Limb (tissue), 2 donors: ENCODE measurements around the gene MYL7.
"Not testable (repeated sequence)": the region's sequence is repeated elsewhere in the genome, so short reads cannot be mapped to it uniquely, and the experiment has no call there.

Experiments used
- DNase-seq, 2 donors: peaks; one replicate each; pipeline ENCODE4 v3.0.0-alpha.2; 2016; ENCODE audit errors: extremely low spot score in 2 of 2

MYL7 gene

GRCh38 chr7:44172352-44172751 is 31.2 kb upstream of the MYL7 start:
- peak in 1 of 2 donors; percentile 3 for DNase-seq

GRCh38 chr7:44171901-44172300 is 30.8 kb upstream of the MYL7 start:
- DNase-seq: not testable (repeated sequence)

GRCh38 chr7:44167920-44168319 is 26.8 kb upstream of the MYL7 start:
- DNase-seq: no peak

DNA sequence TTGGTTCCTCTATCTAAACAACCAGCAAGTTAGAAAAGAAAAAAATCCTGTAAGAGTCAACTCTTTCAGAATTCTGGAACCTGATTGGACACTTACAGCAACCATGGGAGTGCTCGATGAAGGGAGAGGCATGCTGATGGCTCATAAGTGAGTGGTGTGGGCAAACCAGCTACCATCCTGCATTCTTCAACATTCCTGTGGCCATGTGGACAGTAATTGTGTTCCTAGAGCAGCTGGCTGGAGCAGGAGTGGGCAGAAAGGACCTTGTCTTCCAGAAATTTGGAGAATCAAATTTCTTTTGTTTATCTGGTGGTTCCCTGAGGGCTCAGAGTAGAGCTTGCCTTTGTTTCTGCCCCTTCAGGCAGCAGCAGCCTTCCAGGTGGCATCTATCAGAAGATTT is 22.5 kb upstream of the MYL7 start:
- DNase-seq: no peak

GRCh38 chr7:44162785-44163395 is 21.8 kb upstream of the MYL7 start:
- peak in 1 of 2 donors; percentile 8 for DNase-seq

DNA sequence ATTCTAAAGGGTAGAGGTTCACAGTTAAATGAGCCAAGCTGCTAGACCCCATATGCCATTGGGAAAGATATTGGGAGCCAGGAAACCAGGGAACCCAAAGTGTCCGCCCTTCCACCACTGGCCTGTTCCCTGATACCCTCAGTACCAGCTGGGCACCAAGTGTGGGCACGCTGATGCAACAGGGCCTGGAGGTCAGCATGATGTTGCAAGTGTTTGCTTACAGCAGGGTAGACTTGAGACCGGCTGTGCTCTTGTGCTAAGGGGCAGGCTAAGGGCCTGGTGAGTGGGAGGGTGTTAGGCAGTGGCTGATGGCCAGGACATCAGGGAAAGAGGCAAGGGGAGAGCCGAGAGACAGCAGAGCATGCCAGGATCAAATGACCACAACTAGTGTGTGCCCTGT is 21.0 kb upstream of the MYL7 start:
- peak in 1 of 2 donors; percentile 13 for DNase-seq

DNA sequence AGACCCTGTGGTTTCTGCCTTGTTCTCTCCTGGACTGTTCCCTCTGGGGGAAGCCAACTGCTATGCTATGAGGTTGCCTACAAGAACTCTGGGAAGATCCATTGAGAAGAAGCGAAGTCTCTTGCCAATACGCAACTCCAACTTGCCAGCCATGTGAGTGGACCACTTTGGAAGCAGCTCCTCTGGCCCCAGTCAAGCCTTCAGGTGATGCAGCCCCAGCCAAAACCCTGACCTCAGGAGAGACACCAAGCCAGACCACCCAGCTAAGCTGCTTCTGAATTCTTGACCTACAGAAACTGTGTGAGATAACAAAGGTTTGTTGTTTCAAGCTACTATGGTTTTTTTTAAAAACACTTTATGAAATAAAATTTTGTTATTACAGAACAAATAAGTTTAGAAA is 20.2 kb upstream of the MYL7 start:
- no peak for DNase-seq

DNA sequence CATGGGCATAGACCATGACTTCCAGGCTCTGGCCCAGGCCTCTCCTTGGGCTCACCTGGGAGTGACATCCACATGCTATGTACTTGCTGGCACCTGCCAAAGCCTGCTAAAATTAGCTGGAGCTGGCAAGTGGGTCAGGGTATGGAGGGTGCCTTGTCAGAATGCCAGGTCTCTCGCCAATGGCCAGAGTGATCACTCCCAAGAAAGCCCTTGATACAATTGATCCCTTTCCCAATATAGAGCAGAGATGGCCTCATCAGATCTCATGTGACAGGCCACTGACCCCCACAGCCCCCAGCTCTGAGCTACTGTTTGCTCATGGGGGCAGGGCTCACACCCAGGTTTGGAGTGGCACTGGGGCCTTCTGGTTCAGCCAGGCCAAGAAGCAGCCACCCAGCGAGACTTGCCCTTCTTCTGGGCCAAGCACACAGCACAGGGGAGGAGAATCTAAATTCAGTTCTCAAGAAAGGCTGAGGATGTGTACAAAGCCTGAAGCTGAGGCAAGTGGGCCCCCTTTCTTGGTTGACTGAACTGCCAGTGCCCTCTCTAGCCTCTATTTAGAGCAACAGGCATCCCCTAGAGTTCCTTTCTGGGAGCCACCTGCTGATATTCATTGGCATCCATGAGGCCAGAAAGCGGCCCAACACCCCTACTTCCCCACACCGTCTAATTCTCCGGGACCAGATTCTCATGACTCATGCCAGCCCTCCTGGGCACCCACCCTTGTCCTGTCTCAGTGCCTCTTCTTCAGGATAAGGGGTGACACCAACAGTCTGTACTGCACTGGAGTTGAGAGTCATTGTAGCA is 18.9 kb upstream of the MYL7 start:
- DNase-seq: no peak

DNA sequence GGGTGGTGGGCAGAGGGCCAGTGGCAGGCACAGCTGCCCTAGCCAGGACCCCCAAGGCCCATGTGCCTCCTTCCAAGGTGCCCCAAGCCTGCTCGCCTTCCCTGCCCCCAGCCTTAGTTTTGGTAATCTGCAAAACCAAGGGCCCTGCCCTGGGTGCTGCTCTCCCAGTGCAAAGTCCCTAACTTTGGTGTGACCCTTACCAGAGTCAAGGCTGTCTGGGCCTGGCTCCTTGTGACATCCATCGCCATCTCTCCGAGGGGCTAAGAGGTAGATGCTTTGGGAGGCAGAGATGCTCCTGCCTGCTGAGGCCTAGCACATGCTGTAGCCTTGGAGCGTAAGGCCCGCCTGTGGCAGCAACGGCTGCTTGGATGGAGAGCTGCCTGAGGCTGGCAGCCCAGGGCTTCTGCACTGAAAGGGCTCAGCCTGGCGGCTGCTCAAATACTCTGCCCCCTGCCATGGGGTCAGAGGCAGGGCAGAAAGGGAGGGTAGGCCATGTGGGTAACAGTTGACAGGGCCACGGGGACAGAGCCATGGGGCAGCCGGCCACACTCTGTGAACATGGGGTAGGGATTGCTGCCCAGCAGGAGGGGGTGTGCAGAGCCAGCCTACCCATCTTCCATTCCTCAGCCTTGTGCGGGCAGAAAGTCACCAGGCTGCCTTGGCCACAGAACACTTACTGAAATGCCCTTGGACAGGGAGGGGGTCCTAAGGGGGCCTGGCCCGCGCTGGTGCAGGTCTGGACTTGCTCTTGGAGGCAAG is 17.9 kb upstream of the MYL7 start:
- DNase-seq: no peak

- no peak for DNase-seq
Measured at GRCh38 chr7:44158096-44158872, 17.2 kb upstream of the MYL7 start.

GRCh38 chr7:44157116-44158080 is 16.3 kb upstream of the MYL7 start:
- no peak for DNase-seq

GRCh38 chr7:44156453-44157010 is 15.4 kb upstream of the MYL7 start:
- DNase-seq: no peak

GRCh38 chr7:44155191-44156185 is 14.4 kb upstream of the MYL7 start:
- DNase-seq: no peak

- DNase-seq: no peak
Measured at GRCh38 chr7:44154703-44155102, 13.6 kb upstream of the MYL7 start.

GRCh38 chr7:44153948-44154335 is 12.8 kb upstream of the MYL7 start:
- peak in 1 of 2 donors; percentile 9 for DNase-seq

DNA sequence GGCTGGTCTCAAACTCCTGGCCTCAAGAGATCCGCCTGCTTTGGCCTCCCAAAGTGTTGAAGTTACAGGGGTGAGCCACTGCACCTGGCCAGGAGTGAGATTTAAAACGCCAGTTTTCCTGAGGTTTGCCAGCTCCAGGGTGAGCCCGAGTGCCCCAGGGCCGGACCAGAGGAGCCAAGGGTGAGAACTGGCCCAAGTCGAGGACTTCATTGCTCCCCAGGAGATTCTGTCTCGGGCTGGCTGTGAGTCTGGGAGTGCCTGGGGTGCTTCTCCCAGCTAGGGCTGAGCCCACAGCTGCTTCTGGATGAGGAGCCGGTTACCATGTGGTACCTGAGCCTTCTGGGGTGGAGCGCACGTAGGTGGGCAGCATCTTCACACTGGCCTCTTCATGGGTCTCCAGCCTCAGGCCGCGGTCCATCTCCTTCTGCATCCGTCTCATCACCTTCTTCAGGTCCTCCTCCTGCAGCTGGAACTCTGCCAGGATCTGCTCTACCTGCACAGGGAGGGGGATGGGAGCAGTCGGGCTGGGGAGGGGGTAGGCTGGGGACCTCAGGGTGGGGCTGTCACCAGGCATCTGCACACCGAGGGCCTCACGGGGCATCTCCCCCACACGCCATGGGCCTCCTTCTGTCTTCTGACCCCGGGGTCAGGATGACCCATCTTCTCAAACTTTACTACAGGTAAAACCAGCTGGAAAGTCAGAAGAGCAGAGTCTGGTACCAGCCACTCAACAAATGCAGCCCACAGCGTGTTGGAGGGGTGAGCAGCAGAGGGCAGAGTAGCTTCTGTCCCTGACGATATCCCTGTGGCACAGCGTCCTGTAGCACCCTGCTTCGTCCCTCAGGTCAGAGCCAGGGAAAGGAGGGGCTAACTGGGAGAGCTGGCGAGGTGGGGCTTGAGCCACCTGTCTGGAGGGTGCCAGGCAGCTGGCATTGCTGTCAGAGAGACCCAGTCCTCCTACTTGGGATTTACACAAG is 12.1 kb upstream of the MYL7 start:
- DNase-seq: peak in 1 of 2 donors; percentile 19

DNA sequence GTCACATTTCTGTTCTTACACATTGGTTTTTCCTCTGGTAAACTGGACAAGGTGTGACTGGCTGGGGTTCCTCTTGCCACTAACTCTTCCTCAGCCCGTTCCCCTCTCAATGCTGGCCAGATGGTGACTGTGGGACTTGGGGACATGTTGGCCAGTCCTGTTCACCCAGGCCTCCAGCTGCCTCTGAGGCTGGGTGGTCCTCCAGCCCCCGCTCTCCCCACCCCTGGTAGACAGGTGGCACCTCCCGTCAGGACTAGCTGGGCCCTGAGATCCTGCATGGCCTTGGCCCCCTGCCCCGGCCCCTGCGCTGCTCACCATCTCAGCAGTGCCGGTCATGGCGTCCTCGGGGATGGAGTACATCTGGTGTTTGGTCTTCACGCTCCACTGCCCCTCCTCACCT is 10.8 kb upstream of the MYL7 start:
- no peak for DNase-seq
